ENCODE measurements around the gene SIRT3. TPM values are rescaled to one million over a fixed set of nuclear protein-coding genes. Genes with fewer than 3 reads are reported as not detected.

Gene SIRT3
- total and polyA plus RNA-seq, 2 of the 13 experiments (the other 11 are each of a cell fraction or from before 2014, with no cell fraction given) = 15.1 to 18.2 TPM

GRCh38 chr11:208181-208916 is 27.8 kb downstream of the SIRT3 start (continued):
- TF ChIP-seq ZHX2 (IDR thresholded peaks at IDR 0.05; ENCODE audit: low read depth) (no peak), ZHX2 (CRISPR knock-in tag; IDR thresholded peaks at IDR 0.05; ENCODE audit: borderline replicate concordance) (no peak), SAP130 (CRISPR knock-in tag; IDR thresholded peaks at IDR 0.05; ENCODE audit: low read depth) (peak; percentile 87), NFAT5 (CRISPR knock-in tag; IDR thresholded peaks at IDR 0.05) (no peak), RXRB (CRISPR knock-in tag; IDR thresholded peaks at IDR 0.05; ENCODE audit: borderline replicate concordance) (0 out of 2 replicates have a peak, but pooled peaks have one; percentile 9), SIN3A (IDR thresholded peaks at IDR 0.05; ENCODE audit: borderline replicate concordance, low read depth, low read length) (peak; percentile 84), KDM2A (CRISPR knock-in tag; IDR thresholded peaks at IDR 0.05; ENCODE audit: borderline replicate concordance, low read depth) (peak; percentile 84), DBP (CRISPR knock-in tag; IDR thresholded peaks at IDR 0.05; ENCODE audit: not compliant biosample characterization) (no peak), ATF1 (CRISPR knock-in tag; IDR thresholded peaks at IDR 0.05) (no peak), ARID4A (CRISPR knock-in tag; IDR thresholded peaks at IDR 0.05; ENCODE audit: borderline replicate concordance) (peak; percentile 76), JARID2 (CRISPR knock-in tag; IDR thresholded peaks at IDR 0.05; ENCODE audit: insufficient replicate concordance) (no peak), RFX5 (IDR thresholded peaks at IDR 0.05; ENCODE audit: low read depth, low read length) (no peak)
